ENCODE results near the gene SLC27A6. TPM values are rescaled to one million over a fixed set of nuclear protein-coding genes. Genes with fewer than 3 reads are reported as not detected.
A peak's percentile ranks its signal among the peaks of the same experiment; 100 is the strongest.

The SLC27A6 gene, protein sequence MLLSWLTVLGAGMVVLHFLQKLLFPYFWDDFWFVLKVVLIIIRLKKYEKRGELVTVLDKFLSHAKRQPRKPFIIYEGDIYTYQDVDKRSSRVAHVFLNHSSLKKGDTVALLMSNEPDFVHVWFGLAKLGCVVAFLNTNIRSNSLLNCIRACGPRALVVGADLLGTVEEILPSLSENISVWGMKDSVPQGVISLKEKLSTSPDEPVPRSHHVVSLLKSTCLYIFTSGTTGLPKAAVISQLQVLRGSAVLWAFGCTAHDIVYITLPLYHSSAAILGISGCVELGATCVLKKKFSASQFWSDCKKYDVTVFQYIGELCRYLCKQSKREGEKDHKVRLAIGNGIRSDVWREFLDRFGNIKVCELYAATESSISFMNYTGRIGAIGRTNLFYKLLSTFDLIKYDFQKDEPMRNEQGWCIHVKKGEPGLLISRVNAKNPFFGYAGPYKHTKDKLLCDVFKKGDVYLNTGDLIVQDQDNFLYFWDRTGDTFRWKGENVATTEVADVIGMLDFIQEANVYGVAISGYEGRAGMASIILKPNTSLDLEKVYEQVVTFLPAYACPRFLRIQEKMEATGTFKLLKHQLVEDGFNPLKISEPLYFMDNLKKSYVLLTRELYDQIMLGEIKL
- not detected in 2 replicates for total RNA-seq (2013; cell fraction: nucleolus; rRNA removed)
- total RNA-seq (2014; rRNA removed) (not detected in 2 replicates), total RNA-seq (2014; rRNA removed; fragmentation: Illumina TruSeq; extraction: Trizol) (not detected in 2 replicates), total RNA-seq (2021) (not detected in 2 replicates), polyA plus RNA-seq (2011; rRNA removed) (not detected in 2 replicates), polyA plus RNA-seq (2014; fragmentation: Illumina TruSeq; extraction: Trizol) (not detected in 2 replicates), polyA plus RNA-seq (2014; fragmentation: Nextera tagmentation; extraction: Ambion mirVana) (not detected), polyA plus RNA-seq (2014; rRNA removed) (not detected in 2 replicates), polyA plus RNA-seq (2016; fragmentation: Nextera tagmentation; extraction: Ambion mirVana) (not detected), polyA minus RNA-seq (2011; rRNA and poly(A)+ RNA removed) (not detected in 2 replicates), Bru-seq, nascent RNA (percentile 1 among the genes with signal in this experiment), BruChase-seq, experiment 1, labeled RNA remaining after a 6-hour chase (not detected), BruChase-seq, experiment 2, labeled RNA remaining after a 2-hour chase (percentile 1 among the genes with signal in this experiment)
- polyA plus RNA-seq (2011; ENCODE audit: low read depth) = not detected
- not detected in 2 replicates for polyA plus RNA-seq (2011; cell fraction: cytosol; rRNA removed)
- not detected in 2 replicates for polyA plus RNA-seq (2011; cell fraction: nucleus; rRNA removed)
- polyA plus RNA-seq (2012) = not detected in 2 replicates
- polyA minus RNA-seq (2011; cell fraction: cytosol; rRNA and poly(A)+ RNA removed) = not detected in 2 replicates
- not detected in 2 replicates for polyA minus RNA-seq (2011; cell fraction: nucleus; rRNA and poly(A)+ RNA removed)
- long read RNA-seq, experiment 1 = 0 reads
- long read RNA-seq, experiment 2 = 0 reads

GRCh38 chr5:128965011-128965637 is at the start of gene SLC27A6:
SLC27A6 (plus strand) TSS chr5:128965488; CDS start chr5:128966138, 650 bp downstream.
- H3K4me3 ChIP-seq = no peak within 1 kb of the TSS
- SMC1A ChIA-PET (ENCODE audit: uncharacterized antibody, unreplicated experiment) = no interaction called here
- no peak within 1 kb of the TSS for H3K9ac ChIP-seq (ENCODE audit: control insufficient read depth, insufficient read depth, low read length)
- no peak for FAIRE-seq
- H2AFZ ChIP-seq (ENCODE audit: control insufficient read depth, low read depth, low read length) = no peak within 1 kb of the TSS
- CTCF ChIA-PET = no interaction called here
- H4K20me1 ChIP-seq (ENCODE audit: control insufficient read depth, insufficient read depth) = no peaks in the 10 kb centered on the region
- H3K27ac ChIP-seq (ENCODE audit: control insufficient read depth, insufficient read depth) = no peak within 1 kb of the TSS
- no peaks in the 10 kb centered on the region for H3K79me2 ChIP-seq (ENCODE audit: control insufficient read depth, insufficient read depth, low read length)
- RAD21 ChIA-PET (ENCODE audit: unreplicated experiment) = no interaction called here
- no peaks in the 10 kb centered on the region for H3K4me1 ChIP-seq (ENCODE audit: control insufficient read depth, insufficient read depth, low read length)
- no peaks in the 10 kb centered on the region; a peak in 2 of 4 replicates for H3K27me3 ChIP-seq (replicated peaks in 1 of 2; ENCODE audit: control insufficient read depth in 2 of 2, insufficient read depth in 2 of 2, low read length in 1 of 2)
- H3K36me3 ChIP-seq (ENCODE audit: control insufficient read depth in 2 of 2, insufficient read depth in 2 of 2, low read length in 1 of 2) = no peaks in the 10 kb centered on the region
- BruUV-seq (replicated peaks) = no TSS peak
- intact Hi-C loops (cut with micrococcal nuclease; ENCODE audit: unreplicated experiment) = no loop called here
- WGBS (ENCODE audit: insufficient coverage, insufficient replicate concordance, low lambda C conversion rate, missing lambda C conversion rate) = 46% methylated on average over 33 of the region's 51 CpGs
- POLR2A ChIA-PET = no interaction called here
- no peak for DNase-seq (ENCODE audit: low read depth, low spot score)
- no peak for ATAC-seq
- in situ Hi-C loops (cut with MboI) = no loop called here
- no peak within 1 kb of the TSS for H3K4me2 ChIP-seq (ENCODE audit: control insufficient read depth, insufficient read depth)
- no peaks in the 10 kb centered on the region for H3K9me3 ChIP-seq (replicated peaks; ENCODE audit: control insufficient read depth, insufficient read depth, low read length)
- no peak for TF ChIP-seq ZNF217 (IDR thresholded peaks at IDR 0.05)
- TF ChIP-seq ZBTB4 (CRISPR knock-in tag; IDR thresholded peaks at IDR 0.05) = no peak
- no peak for TF ChIP-seq NKRF (conservative IDR thresholded peaks at IDR 0.05)
- no peak for TF ChIP-seq RAD21 (IDR thresholded peaks at IDR 0.05; ENCODE audit: insufficient read depth, low read depth, low read length)
- TF ChIP-seq POLR2AphosphoS2 (IDR thresholded peaks at IDR 0.05; ENCODE audit: low read depth, low read length) = no peak
- no peak for TF ChIP-seq TARDBP (IDR thresholded peaks at IDR 0.05; ENCODE audit: borderline replicate concordance)
- no peak for TF ChIP-seq RELA (IDR thresholded peaks at IDR 0.05; ENCODE audit: borderline replicate concordance, partially characterized antibody)
- no peak for TF ChIP-seq RB1 (IDR thresholded peaks at IDR 0.05; ENCODE audit: borderline replicate concordance)
- TF ChIP-seq NFYB (IDR thresholded peaks at IDR 0.05; ENCODE audit: insufficient read depth, low read depth, low read length) = no peak
- TF ChIP-seq SIX5 (IDR thresholded peaks at IDR 0.05; ENCODE audit: low read depth, low read length, severe bottlenecking) = no peak
- no peak for TF ChIP-seq BCL3 (IDR thresholded peaks at IDR 0.05; ENCODE audit: borderline replicate concordance, insufficient read depth, low read depth, low read length, poor library complexity, severe bottlenecking)
- TF ChIP-seq NR2F1 (conservative IDR thresholded peaks at IDR 0.05) = no peak
